GM11168 (cell line): ENCODE data around the gene ADGRD2.
"Not testable (repeated sequence)": the region's sequence is repeated elsewhere in the genome, so short reads cannot be mapped to it uniquely, and the experiment has no call there.

Experiments used
- in situ Hi-C: fragments of 300-500 bp; cut with MboI; formaldehyde crosslinking; loops from one replicate; pipeline ENCODE4 v1.12.0; 2022; ENCODE audit warnings: low sequenced_read_pairs; ENCODE audit not compliant: unreplicated experiment

The ADGRD2 gene

GRCh38 chr9:124450241-124450924 lies at the start of gene ADGRD2:
Gene ADGRD2, plus strand, starts transcription at chr9:124450451. Its CDS starts 1,216 bp downstream, at chr9:124451667.
- in situ Hi-C loops, result no loop called here

GRCh38 chr9:124403246-124403645 lies 47.0 kb upstream of the ADGRD2 start:
- in situ Hi-C loops, result no loop called here

- in situ Hi-C loops, result no loop called here
These were observed 40.8 kb upstream of the ADGRD2 start for GRCh38 chr9:124409410-124409809.

GRCh38 chr9:124410321-124410913 lies 39.8 kb upstream of the ADGRD2 start:
- in situ Hi-C loops, result no loop called here

- in situ Hi-C loops, result no loop called here
These were observed 38.6 kb upstream of the ADGRD2 start for GRCh38 chr9:124411514-124412227.

- in situ Hi-C loops, result no loop called here
These were observed 38.0 kb upstream of the ADGRD2 start for GRCh38 chr9:124412228-124412575.

- in situ Hi-C loops, result loop anchor here (5.0 kb wide), 1 partner anchor 118 kb away; no protein-coding TSS in a partner anchor
These were observed 35.6 kb upstream of the ADGRD2 start for GRCh38 chr9:124414612-124415011.

GRCh38 chr9:124415102-124415851 lies 35.0 kb upstream of the ADGRD2 start, which contains the start of gene PSMB7:
Gene PSMB7, minus strand, starts transcription at chr9:124415442. Its CDS starts 17 bp downstream, at chr9:124415425.
- in situ Hi-C loops, result loop anchor here (5.0 kb wide), 1 partner anchor 117 kb away; no protein-coding TSS in a partner anchor

GRCh38 chr9:124415852-124416484 lies 34.3 kb upstream of the ADGRD2 start:
- in situ Hi-C loops, result loop anchor here (5.0 kb wide), 1 partner anchor 116 kb away; no protein-coding TSS in a partner anchor

- in situ Hi-C loops, result loop anchor here (5.0 kb wide), 1 partner anchor 112 kb away; no protein-coding TSS in a partner anchor
These were observed 30.3 kb upstream of the ADGRD2 start for GRCh38 chr9:124419832-124420489.

GRCh38 chr9:124420991-124421543 lies 29.2 kb upstream of the ADGRD2 start:
- in situ Hi-C loops, result no loop called here

GRCh38 chr9:124423155-124423554 lies 27.1 kb upstream of the ADGRD2 start:
- in situ Hi-C loops, result no loop called here

- in situ Hi-C loops, result no loop called here
These were observed 26.7 kb upstream of the ADGRD2 start for GRCh38 chr9:124423591-124423990.

GRCh38 chr9:124425733-124426132 lies 24.5 kb upstream of the ADGRD2 start:
- in situ Hi-C loops, result not testable (repeated sequence)

GRCh38 chr9:124426361-124426760 lies 23.9 kb upstream of the ADGRD2 start:
- in situ Hi-C loops, result no loop called here

- in situ Hi-C loops, result no loop called here
These were observed 23.0 kb upstream of the ADGRD2 start for GRCh38 chr9:124427281-124427680.

- in situ Hi-C loops, result no loop called here
These were observed 21.3 kb upstream of the ADGRD2 start for GRCh38 chr9:124428751-124429529.

- in situ Hi-C loops, result no loop called here
These were observed 20.8 kb upstream of the ADGRD2 start for GRCh38 chr9:124429530-124429867.
